ENCODE measurements around the gene USP10. TPM values are rescaled to one million over a fixed set of nuclear protein-coding genes. Genes with fewer than 3 reads are reported as not detected.

USP10 gene
- total RNA-seq, 1 donor from 2014 or later: 128 TPM

- Mint-ChIP-seq H3K27ac (no peak overlapping the region), H3K9me3 (no peaks in the 10 kb centered on the region), H3K4me3 (no peak overlapping the region), H3K36me3 (no peaks in the 10 kb centered on the region), H3K27me3 (ENCODE audit: low read depth) (no peaks in the 10 kb centered on the region), H3K4me1 (peaks cover 40% of the 10 kb centered on the region)
- TF ChIP-seq CTCF (IDR thresholded peaks at IDR 0.05; ENCODE audit: unreplicated experiment): no peak
- DNase-seq (ENCODE audit: low spot score in 2 of 2, unreplicated experiment in 2 of 2): no peak
Measured at GRCh38 chr16:84788920-84789391, 89.2 kb downstream of the USP10 start.

- Mint-ChIP-seq H3K4me1 (peaks cover 39% of the 10 kb centered on the region), H3K4me3 (no peak overlapping the region), H3K27ac (no peak overlapping the region), H3K36me3 (no peaks in the 10 kb centered on the region), H3K27me3 (ENCODE audit: low read depth) (no peaks in the 10 kb centered on the region), H3K9me3 (no peaks in the 10 kb centered on the region)
- TF ChIP-seq CTCF (IDR thresholded peaks at IDR 0.05; ENCODE audit: unreplicated experiment): no peak
- DNase-seq (ENCODE audit: low spot score in 2 of 2, unreplicated experiment in 2 of 2): no peak
Measured at GRCh38 chr16:84789431-84789830, 89.6 kb downstream of the USP10 start.

GRCh38 chr16:84790301-84790700 is 90.5 kb downstream of the USP10 start:
- Mint-ChIP-seq H3K9me3 (no peaks in the 10 kb centered on the region), H3K27me3 (ENCODE audit: low read depth) (no peaks in the 10 kb centered on the region), H3K36me3 (no peaks in the 10 kb centered on the region), H3K4me1 (peaks cover 39% of the 10 kb centered on the region), H3K27ac (no peak overlapping the region), H3K4me3 (no peak overlapping the region)
- no peak for TF ChIP-seq CTCF (IDR thresholded peaks at IDR 0.05; ENCODE audit: unreplicated experiment)
- no peak for DNase-seq (ENCODE audit: low spot score in 2 of 2, unreplicated experiment in 2 of 2)

- no peak for TF ChIP-seq CTCF (IDR thresholded peaks at IDR 0.05; ENCODE audit: unreplicated experiment)
- Mint-ChIP-seq H3K4me1 (peaks cover 34% of the 10 kb centered on the region), H3K27ac (no peak overlapping the region), H3K27me3 (ENCODE audit: low read depth) (no peaks in the 10 kb centered on the region), H3K4me3 (no peak overlapping the region), H3K36me3 (no peaks in the 10 kb centered on the region), H3K9me3 (no peaks in the 10 kb centered on the region)
- DNase-seq (ENCODE audit: low spot score in 2 of 2, unreplicated experiment in 2 of 2): no peak
Measured at GRCh38 chr16:84791088-84791487, 91.3 kb downstream of the USP10 start.

- TF ChIP-seq CTCF (IDR thresholded peaks at IDR 0.05; ENCODE audit: unreplicated experiment): no peak
- Mint-ChIP-seq H3K27ac (no peak overlapping the region), H3K9me3 (no peaks in the 10 kb centered on the region)
Measured at GRCh38 chr16:84791501-84791900, 91.7 kb downstream of the USP10 start.

GRCh38 chr16:84794186-84794585 is 94.4 kb downstream of the USP10 start:
- peaks cover 18% of the 10 kb centered on the region for H3K4me1 Mint-ChIP-seq
- peaks cover 3% of the 10 kb centered on the region for H3K9me3 Mint-ChIP-seq
- TF ChIP-seq CTCF (IDR thresholded peaks at IDR 0.05; ENCODE audit: unreplicated experiment): no peak
- H3K27me3 Mint-ChIP-seq (ENCODE audit: low read depth): no peaks in the 10 kb centered on the region
- H3K36me3 Mint-ChIP-seq: peaks cover 1% of the 10 kb centered on the region
- DNase-seq (ENCODE audit: low spot score in 2 of 2, unreplicated experiment in 2 of 2): no peak
- H3K4me3 Mint-ChIP-seq: no peak overlapping the region
- no peak overlapping the region for H3K27ac Mint-ChIP-seq

More at GRCh38 chr16:84791501-84791900, 91.7 kb downstream of the USP10 start:
- H3K4me3 Mint-ChIP-seq: no peak overlapping the region
- no peaks in the 10 kb centered on the region for H3K36me3 Mint-ChIP-seq
- H3K27me3 Mint-ChIP-seq (ENCODE audit: low read depth): no peaks in the 10 kb centered on the region
- peaks cover 30% of the 10 kb centered on the region for H3K4me1 Mint-ChIP-seq
- no peak for DNase-seq (ENCODE audit: low spot score in 2 of 2, unreplicated experiment in 2 of 2)

Measured in mesothelial cell of epicardium (in vitro differentiated cells).